KOPT-K1 (cell line): ENCODE measurements around the gene AMMECR1.
"Not testable (repeated sequence)": the region's sequence is repeated elsewhere in the genome, so short reads cannot be mapped to it uniquely, and the experiment has no call there.

Source experiments
- H3K27ac ChIP-seq: fragments of 200-600 bp; sonication (generic); 2 replicates; pipeline ENCODE4 v1.5.1; 2016; ENCODE audit warnings: antibody characterized with exemption, mild to moderate bottlenecking, low read depth, low read length; ENCODE audit not compliant: poor library complexity, severe bottlenecking
- H3K36me3 ChIP-seq: fragments of 200-600 bp; sonication (generic); 2 replicates; pipeline ENCODE4 v1.5.1; 2017; ENCODE audit warnings: antibody characterized with exemption, mild to moderate bottlenecking, low read length, moderate library complexity; ENCODE audit not compliant: insufficient read depth
- H3K9me3 ChIP-seq: fragments of 200-600 bp; sonication (generic); 2 replicates; pipeline ENCODE4 v1.5.1; 2017; ENCODE audit warnings: antibody characterized with exemption, low read length, mild to moderate bottlenecking; ENCODE audit not compliant: insufficient read depth, poor library complexity, severe bottlenecking

Gene AMMECR1

DNA sequence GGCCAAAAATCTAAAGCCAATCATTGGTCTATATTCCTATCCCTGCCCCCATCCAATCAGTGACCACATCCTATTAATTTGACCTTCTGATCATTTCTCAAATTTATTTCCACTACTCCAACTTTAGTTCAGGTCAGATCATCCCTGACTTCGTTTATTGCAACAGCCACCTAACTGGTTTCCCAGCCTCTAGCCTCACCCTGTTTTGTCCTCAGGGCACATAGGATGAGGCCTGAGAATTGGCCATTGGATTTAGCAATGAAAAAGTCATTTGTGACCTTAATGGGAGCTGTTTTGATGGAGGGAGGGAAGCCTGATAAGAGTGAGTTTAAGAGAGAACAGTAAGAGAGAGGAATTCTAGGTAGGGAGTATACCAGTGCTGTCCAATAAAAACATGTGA, 155.0 kb downstream of the AMMECR1 start:
- Histone ChIP-seq H3K27ac (no peak overlapping the region), H3K9me3 (no peaks in the 10 kb centered on the region), H3K36me3 (peaks cover 14% of the 10 kb centered on the region; the same call in 1 of the 2 replicates)

DNA sequence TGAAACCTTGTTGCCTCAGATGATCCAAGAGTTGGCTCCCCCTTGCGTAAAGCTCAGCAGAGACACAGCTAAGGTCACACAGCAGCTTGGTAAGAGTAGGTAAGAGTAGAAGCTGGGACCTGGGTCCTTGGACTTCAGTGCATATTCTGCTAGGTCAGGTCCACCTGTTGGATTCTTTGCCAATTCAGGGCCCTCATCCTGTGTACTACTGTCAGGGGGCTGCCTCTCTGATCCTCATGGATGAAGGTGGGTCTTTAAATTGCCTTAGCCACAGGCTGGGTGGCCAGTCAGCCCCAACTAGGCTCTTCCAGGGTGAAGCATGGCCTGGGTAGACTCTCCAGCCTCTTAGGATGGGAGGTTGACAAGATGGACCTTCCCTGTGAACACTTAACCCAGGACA, 155.8 kb downstream of the AMMECR1 start:
- H3K27ac ChIP-seq = no peak overlapping the region
- peaks cover 17% of the 10 kb centered on the region; the same call in 1 of the 2 replicates for H3K36me3 ChIP-seq
- H3K9me3 ChIP-seq = no peaks in the 10 kb centered on the region

DNA sequence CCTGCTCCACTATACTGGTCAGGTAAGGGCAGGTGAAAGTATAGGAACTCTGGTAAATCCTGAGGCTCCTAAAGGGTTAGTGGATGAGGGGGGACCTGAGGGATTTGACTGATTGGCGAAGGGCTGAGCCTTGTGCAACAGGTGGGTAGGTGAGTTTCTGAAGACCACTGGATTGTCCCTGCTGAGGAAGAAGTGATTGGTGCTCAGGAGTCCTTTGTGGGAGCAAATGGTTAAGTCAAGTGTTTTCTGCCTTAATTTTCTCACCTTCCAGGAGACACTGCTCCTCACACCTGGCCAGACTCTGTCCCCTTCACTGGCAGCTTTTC, 156.6 kb downstream of the AMMECR1 start:
- H3K36me3 ChIP-seq = peaks cover 25% of the 10 kb centered on the region; the same call in 1 of the 2 replicates
- H3K27ac ChIP-seq = no peak overlapping the region
- no peaks in the 10 kb centered on the region for H3K9me3 ChIP-seq

DNA sequence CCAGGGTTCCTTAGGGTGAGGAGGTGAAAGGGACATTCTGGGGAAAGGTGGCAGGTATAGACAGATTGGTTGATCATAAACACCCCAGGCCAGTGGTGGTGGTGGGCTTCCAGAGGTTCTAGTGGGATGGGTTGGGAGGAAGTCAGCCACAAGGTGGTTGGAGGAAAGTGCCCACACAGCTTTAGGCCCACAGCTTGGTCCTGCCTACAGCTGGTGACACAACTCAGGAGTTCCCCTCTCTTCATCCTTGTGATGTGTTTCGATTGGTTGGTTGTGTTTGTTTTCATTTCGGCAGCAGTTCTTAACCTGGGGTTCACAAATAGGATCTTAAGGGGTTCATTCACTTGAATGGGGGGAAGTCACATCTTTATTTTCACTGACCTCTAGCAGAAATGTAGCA, 158.0 kb downstream of the AMMECR1 start:
- H3K36me3 ChIP-seq = peaks cover 35% of the 10 kb centered on the region; the same call in 1 of the 2 replicates
- H3K27ac ChIP-seq = no peak overlapping the region
- H3K9me3 ChIP-seq = no peaks in the 10 kb centered on the region

DNA sequence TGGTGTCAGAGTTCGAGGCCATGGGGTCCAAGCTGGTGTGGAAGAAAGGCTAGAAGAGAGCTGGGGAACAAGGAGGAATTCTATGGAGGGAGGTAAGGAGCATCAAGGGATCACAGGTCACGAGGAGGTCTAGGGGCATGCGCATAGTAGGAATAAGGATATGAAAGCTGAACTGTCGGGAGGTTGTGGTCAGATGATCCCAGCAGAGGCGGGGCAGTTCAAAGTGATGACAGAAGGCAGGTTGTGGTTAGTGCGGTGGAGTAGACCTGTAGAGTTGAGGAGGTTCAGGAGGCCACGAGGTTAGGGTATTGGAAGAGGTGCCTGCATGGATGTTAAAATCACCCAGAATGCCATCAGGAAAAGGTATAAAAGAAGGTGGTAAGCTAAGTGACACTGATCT, 158.7 kb downstream of the AMMECR1 start:
- Histone ChIP-seq H3K27ac (no peak overlapping the region), H3K9me3 (no peaks in the 10 kb centered on the region), H3K36me3 (peaks cover 40% of the 10 kb centered on the region; the same call in 1 of the 2 replicates)

DNA sequence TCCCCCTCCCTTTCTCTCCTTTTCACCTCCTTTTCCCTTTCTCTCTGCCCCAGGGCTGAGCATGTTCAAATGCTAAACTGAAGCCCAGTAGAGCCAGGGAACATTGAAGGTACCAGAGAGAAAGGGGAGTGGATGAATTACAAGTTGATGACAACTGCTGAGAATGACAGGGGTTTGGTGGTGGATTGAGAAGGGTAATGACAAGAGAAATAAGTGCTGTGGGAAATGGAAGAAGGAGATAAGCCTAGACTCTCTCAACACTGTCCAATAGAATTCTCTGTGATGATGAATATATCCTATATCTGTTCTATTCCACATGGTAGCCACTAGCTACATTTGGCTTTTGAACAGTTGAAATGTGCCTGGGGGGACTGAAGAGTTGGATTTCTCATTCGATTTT, 160.4 kb downstream of the AMMECR1 start:
- Histone ChIP-seq H3K27ac (no peak overlapping the region), H3K36me3 (peaks cover 48% of the 10 kb centered on the region; the same call in 1 of the 2 replicates), H3K9me3 (no peaks in the 10 kb centered on the region)

DNA sequence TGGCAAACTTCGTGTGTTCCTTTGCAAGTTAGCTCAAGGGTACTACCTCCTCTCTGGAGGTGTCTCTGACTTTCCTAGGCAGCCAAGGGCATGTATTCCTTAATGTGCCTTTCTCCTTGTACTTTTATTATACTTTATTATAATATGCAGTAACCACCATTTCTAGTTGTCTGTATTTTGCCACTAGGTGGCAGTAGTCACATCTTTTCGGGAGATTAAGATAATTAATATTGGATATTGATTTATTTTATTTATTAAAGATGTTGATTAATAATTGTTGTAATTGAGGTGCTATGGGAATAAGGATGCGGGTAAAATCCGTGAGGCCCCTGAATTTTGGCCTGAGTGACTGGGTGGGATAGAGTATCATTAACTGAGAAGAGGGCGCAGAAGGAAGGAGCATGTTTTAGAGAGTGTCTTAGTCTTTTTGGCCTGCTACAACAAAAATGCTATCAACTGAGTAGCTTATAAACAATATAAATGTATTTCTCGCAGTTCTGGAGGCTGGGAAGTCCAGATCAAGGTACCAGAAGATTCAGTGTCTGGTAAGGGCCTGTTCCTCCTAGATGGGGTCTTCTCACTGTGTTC, 161.6 kb downstream of the AMMECR1 start:
- peaks cover 37% of the 10 kb centered on the region; the same call in 1 of the 2 replicates for H3K36me3 ChIP-seq
- no peaks in the 10 kb centered on the region for H3K9me3 ChIP-seq
- no peak overlapping the region for H3K27ac ChIP-seq

DNA sequence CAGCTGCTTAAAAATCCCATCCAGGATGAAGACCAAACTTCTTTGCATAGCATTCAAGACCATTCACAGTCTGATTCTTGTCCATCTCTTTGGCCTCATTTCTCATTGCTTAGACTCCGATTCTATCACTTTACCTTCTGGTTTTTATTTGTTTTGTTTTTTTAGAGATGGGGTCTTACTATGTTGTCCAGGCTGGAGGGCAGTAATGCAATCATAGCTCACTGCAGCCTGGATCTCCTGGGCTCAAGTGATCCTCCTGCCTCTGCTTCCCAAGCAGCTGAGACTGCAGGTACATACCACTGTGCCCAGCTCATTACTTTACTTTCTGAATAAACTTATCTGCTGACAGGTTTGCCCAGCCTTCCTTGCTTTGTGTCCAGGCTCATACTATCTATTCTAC, 162.1 kb downstream of the AMMECR1 start:
- Histone ChIP-seq H3K9me3 (no peaks in the 10 kb centered on the region), H3K36me3 (peaks cover 37% of the 10 kb centered on the region), H3K27ac (no peak overlapping the region)

DNA sequence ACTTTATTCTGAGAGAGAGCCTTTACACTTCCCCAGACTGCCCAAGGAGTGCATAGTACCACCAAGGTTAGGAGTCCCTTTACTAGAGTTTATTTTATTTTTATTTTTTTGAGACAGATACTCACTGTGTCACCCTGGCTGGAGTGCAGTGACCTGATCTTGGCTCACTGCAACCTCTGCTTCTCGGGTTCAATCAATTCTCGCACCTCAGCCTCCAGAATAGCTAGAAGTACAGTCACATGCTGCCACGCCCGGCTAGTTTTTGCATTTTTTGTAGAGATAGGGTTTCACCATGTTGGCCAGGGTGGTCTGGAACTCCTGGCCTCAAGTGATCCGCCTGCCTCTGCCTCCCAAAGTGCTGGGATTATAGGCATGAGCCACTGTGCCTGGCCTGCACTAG, 163.6 kb downstream of the AMMECR1 start:
- H3K9me3 ChIP-seq, H3K27ac ChIP-seq: not testable (repeated sequence)
- H3K36me3 ChIP-seq = peaks cover 47% of the 10 kb centered on the region

DNA sequence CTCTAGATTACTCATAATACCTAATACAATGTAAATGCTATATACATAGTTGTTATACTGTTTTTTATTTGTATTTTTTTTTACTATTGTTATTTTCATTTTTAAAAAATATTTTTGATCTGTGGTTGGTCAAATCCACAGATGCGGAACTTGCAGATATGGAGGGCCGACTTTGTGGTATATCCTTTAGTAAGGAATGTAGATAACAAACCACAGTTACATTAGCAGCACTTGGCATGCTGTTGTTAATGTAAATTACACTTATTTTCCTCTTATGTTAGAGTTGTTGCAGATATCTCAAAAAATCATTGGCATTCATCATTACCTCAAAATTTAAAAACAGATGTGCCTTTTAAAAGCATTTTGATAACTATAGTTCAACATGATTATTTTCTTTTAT, 164.0 kb downstream of the AMMECR1 start:
- H3K9me3 ChIP-seq = no peaks in the 10 kb centered on the region
- no peak overlapping the region for H3K27ac ChIP-seq
- peaks cover 50% of the 10 kb centered on the region for H3K36me3 ChIP-seq

DNA sequence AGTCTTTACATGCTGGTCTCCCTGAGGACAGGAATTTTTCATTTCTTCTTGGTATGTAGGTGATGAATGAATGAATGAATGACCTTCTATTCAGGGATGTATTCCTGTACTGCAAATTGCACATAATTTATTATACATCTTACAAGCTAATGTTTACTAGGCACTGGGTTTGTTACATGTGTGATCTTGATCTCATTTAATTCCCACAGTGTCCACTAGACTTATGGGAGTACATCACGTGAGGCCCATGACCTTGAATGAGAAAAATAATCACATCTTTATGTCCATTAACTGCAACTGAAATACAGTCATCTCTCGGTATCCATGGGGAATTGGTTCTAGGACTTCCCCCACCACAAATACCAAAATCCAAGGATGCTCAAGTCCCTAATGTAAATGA, 164.6 kb downstream of the AMMECR1 start:
- Histone ChIP-seq H3K27ac (no peak overlapping the region), H3K9me3 (no peaks in the 10 kb centered on the region)

DNA sequence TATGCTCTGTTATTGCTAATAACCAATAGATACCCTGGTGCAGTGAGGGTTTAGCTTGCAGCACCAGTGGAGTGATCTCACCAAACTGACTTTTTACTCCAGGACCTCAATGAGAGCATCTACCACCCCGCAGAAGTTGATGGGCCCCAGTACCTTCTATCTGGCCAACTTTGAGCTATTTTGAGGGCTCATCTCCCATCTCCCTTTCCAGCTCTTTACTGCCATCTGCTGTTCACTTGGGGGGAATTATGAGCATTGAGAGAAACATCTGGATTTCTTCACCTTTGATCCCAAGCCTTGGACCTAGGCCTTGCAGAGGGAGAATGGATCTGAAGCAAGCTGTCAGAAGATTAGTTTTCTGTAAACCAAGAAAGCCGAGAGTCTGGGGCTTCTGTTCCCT, 171.4 kb downstream of the AMMECR1 start:
- Histone ChIP-seq H3K9me3 (no peaks in the 10 kb centered on the region), H3K36me3 (peaks cover 51% of the 10 kb centered on the region), H3K27ac (no peak overlapping the region)

More for the DNA sequence above, 164.6 kb downstream of the AMMECR1 start:
- H3K36me3 ChIP-seq = peaks cover 55% of the 10 kb centered on the region

DNA sequence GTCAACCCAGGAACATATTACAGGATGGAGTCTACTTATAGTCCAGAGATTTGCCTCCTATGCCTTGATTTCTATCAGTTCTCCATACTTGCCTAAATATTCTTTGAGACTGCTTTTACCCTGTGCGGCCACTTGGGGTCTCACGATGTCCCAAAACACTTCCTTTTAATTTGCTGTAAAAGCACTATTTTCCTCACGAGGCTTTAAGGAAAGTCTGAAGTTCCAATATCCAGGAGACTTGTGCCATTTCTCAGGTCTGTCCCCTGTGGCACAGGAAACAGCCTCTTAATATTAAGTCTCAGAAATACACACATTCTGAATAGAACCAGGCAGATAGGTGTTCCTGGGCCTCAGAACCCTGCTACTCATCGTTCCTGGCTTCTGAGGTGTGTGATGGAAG, 172.0 kb downstream of the AMMECR1 start:
- no peak overlapping the region for H3K27ac ChIP-seq
- H3K9me3 ChIP-seq = no peaks in the 10 kb centered on the region

DNA sequence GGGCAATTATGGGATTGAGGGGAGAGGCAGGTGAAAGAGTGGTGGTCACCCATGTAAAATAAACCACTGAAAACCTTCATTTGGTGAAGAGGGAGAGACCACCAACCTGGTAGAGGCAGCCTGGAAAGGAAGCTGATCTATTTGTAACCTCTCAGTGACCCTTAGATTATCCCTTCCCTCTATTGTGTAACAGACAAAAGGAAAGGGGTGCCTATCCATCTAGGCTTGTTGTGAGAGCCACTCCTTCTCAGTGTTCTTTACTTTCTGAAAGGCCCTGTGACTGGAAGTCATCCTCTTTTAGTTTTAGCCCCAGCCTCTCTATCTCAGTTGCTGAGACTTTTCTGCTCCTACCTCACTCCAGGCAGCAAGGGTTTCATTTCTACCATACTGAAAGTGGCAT, 172.6 kb downstream of the AMMECR1 start:
- Histone ChIP-seq H3K36me3 (peaks cover 50% of the 10 kb centered on the region), H3K27ac (no peak overlapping the region), H3K9me3 (no peaks in the 10 kb centered on the region)

More for the DNA sequence above, 172.0 kb downstream of the AMMECR1 start:
- H3K36me3 ChIP-seq = peaks cover 51% of the 10 kb centered on the region
